ENCODE data around the gene TRMU. TPM values are rescaled to one million over a fixed set of nuclear protein-coding genes. Genes with fewer than 3 reads are reported as not detected.

The TRMU gene
- total RNA-seq, 2 experiments from 2014 or later, result 66.8 to 71.7 TPM

- peaks cover 2% of the 10 kb centered on the region for H3K27me3 Mint-ChIP-seq
- H3K36me3 Mint-ChIP-seq (ENCODE audit: low read depth), result no peaks in the 10 kb centered on the region
- no peak for DNase-seq
- no peak overlapping the region for H3K4me3 Mint-ChIP-seq
- POLR2A ChIA-PET, result no interaction called here
- no peaks in the 10 kb centered on the region for H3K4me1 Mint-ChIP-seq
- no peak overlapping the region for H3K27ac Mint-ChIP-seq
- no peaks in the 10 kb centered on the region for H3K9me3 Mint-ChIP-seq
- CTCF ChIA-PET, result no interaction called here
Measured at GRCh38 chr22:46364341-46365165, 29.0 kb downstream of the TRMU start.

DNA sequence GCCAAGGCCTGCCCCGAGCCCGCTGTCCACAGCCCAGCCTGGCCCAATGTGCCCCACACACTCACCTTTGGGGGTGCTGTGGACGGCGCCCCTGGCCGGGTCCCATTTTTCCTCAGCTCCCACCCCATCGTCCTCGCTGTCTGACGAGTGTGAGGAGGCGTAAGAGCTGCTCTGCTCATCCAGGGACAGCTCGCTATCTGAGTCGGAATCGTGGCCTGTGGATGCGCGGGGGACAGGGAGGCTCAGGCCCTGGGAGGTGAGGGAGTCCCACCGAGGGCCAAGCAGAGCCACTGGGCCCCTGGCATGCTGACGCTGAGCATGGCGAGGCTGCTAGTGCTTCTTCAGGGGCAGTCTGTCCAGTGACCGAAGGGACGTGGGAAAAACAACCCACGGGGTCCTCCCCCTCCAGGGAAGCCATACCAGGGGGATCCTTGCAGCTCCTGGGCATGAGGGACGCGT, 29.7 kb downstream of the TRMU start:
- CTCF ChIA-PET, result no interaction called here

GRCh38 chr22:46366327-46366731, 30.8 kb downstream of the TRMU start:
- no peaks in the 10 kb centered on the region for H3K36me3 Mint-ChIP-seq (ENCODE audit: low read depth)
- peaks cover 2% of the 10 kb centered on the region for H3K27me3 Mint-ChIP-seq
- H3K9me3 Mint-ChIP-seq, result no peaks in the 10 kb centered on the region
- H3K27ac Mint-ChIP-seq, result no peak overlapping the region
- CTCF ChIA-PET, result interaction anchor here (3.0 kb wide), 1 partner anchor 175 kb away, joined by 38 read pairs; no protein-coding TSS in a partner anchor
- no peak for DNase-seq
- H3K4me1 Mint-ChIP-seq, result peaks cover 13% of the 10 kb centered on the region
- POLR2A ChIA-PET, result no interaction called here
- H3K4me3 Mint-ChIP-seq, result no peak overlapping the region

More for the DNA sequence above, 29.7 kb downstream of the TRMU start:
- Mint-ChIP-seq H3K36me3 (ENCODE audit: low read depth) (no peaks in the 10 kb centered on the region), H3K4me1 (peaks cover 3% of the 10 kb centered on the region), H3K27ac (no peak overlapping the region), H3K9me3 (no peaks in the 10 kb centered on the region), H3K4me3 (no peak overlapping the region), H3K27me3 (peaks cover 2% of the 10 kb centered on the region)
- DNase-seq, result no peak
- POLR2A ChIA-PET, result no interaction called here

DNA sequence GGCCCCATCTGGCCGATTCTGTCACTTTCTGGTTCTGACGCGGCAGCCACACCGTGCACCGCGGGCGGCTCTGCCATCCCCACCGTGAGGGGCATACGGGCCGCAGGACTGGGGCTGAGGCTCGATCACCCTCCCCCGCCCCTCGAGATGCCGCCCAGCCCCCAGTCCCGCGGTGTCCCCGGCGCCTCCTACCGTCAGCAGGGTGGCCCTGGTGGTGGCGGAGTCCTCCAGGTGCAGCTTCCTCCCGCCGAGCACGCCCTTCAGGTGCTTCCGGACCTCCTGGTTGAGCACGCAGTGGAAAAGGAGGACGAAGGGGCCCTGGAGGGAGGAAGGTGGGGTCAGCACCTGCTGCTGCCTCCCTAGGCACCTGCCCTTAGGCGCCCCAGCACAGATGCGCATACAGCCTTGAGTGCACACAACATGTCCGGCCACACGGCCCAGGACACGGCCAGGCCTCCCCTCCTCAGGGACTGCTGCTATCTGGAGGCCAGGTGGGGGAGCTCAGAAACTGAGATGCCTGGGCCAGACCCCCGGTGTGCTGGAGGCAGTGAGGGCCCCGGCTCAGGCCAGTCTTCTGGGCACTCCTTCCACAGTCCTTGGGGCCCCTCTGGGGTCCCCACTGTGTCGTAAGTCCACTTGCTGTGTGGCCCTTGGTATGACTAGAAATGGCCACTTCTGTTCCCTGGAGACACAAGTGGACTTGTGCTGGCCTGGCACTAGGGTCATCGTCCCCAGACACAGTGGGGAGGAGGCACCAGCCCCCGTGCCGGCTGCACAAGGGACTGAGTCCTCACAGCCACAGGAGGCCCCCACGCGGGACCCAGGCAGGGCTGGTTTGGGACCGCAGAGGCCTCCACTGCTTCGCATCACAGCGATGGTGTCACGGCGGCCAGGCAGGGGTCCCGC, 31.5 kb downstream of the TRMU start:
- H3K27me3 Mint-ChIP-seq, result peaks cover 2% of the 10 kb centered on the region

DNA sequence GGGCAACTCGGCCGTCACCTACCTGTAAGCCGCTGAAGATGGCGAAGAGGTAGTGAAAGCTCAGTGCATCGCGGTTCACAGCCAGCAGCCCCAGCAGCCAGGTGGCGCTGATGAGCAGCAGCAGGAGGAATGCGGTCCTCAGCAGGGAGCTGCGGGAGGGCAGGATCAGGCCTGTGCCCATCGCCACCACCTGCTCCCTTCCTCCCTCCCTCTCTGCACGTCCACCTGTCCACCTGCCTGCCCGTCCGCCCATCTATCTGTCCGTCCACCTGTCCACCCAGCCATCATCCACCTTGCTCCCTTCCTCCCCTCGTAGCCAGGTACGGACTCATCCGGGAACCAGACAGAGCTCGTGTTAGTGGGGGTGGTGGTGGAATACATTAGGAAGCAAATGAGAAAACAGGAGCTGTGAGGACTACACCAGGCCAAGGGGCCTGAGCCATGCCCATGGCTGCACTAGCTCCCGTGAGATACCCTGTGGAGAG, 32.2 kb downstream of the TRMU start:
- H3K27ac Mint-ChIP-seq, result no peak overlapping the region
- peaks cover under 1% of the 10 kb centered on the region for H3K27me3 Mint-ChIP-seq
- no peak overlapping the region for H3K4me3 Mint-ChIP-seq
- H3K9me3 Mint-ChIP-seq, result no peaks in the 10 kb centered on the region
- DNase-seq, result peak; percentile 70
- CTCF ChIA-PET, result interaction anchor here (0.6 to 3.0 kb wide), 31 partner anchors 9 to 523 kb away, joined by 3 to 38 read pairs (median 4); partner anchors contain the start of gene TRMU
- H3K4me1 Mint-ChIP-seq, result peaks cover 18% of the 10 kb centered on the region
- no peaks in the 10 kb centered on the region for H3K36me3 Mint-ChIP-seq (ENCODE audit: low read depth)
- POLR2A ChIA-PET, result interaction anchor here (0.7 to 1.4 kb wide), 2 partner anchors 9 to 173 kb away, joined by 3 read pairs; no protein-coding TSS in a partner anchor

More for the DNA sequence above, 31.5 kb downstream of the TRMU start:
- Mint-ChIP-seq H3K4me3 (no peak overlapping the region), H3K9me3 (no peaks in the 10 kb centered on the region), H3K36me3 (ENCODE audit: low read depth) (no peaks in the 10 kb centered on the region), H3K27ac (no peak overlapping the region), H3K4me1 (peaks cover 16% of the 10 kb centered on the region)
- POLR2A ChIA-PET, result interaction anchor here (0.7 to 1.4 kb wide), 2 partner anchors 8 to 174 kb away, joined by 3 read pairs; no protein-coding TSS in a partner anchor
- CTCF ChIA-PET, result interaction anchor here (0.6 to 3.0 kb wide), 29 partner anchors 8 to 522 kb away, joined by 3 to 38 read pairs (median 4); partner anchors contain the start of gene TRMU
- no peak for DNase-seq

DNA sequence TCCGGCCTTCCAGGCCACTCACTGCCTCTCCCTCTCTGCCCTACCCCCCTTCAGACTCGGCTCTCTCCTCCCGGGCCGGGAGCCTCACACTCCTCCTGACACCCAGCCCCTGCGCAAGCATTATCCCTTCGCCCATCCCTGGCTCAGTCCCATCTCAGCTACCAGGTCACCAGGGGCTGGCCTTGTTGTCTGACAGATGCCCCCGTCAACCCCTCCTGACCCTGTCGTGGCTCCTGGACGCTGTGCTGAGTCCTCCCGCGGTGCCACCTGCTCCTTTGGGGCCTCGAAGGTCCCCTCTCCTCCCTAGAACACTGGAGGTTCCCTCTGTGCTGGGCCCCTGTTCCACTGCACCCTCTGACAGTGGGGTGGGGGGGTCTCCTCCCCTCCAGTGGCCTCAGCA, 32.9 kb downstream of the TRMU start:
- Mint-ChIP-seq H3K9me3 (no peaks in the 10 kb centered on the region), H3K27me3 (peaks cover 4% of the 10 kb centered on the region), H3K27ac (no peak overlapping the region), H3K4me3 (no peak overlapping the region), H3K4me1 (peaks cover 18% of the 10 kb centered on the region), H3K36me3 (ENCODE audit: low read depth) (no peaks in the 10 kb centered on the region)
- no peak for DNase-seq
- CTCF ChIA-PET, result interaction anchor here (0.9 to 3.0 kb wide), 16 partner anchors 13 to 246 kb away, joined by 3 to 38 read pairs (median 4); partner anchors contain the start of gene TRMU
- POLR2A ChIA-PET, result no interaction called here

GRCh38 chr22:46368871-46369715, 33.6 kb downstream of the TRMU start:
- Mint-ChIP-seq H3K4me1 (peaks cover 20% of the 10 kb centered on the region), H3K4me3 (no peak overlapping the region), H3K9me3 (no peaks in the 10 kb centered on the region), H3K36me3 (ENCODE audit: low read depth) (no peaks in the 10 kb centered on the region), H3K27me3 (peaks cover 9% of the 10 kb centered on the region), H3K27ac (no peak overlapping the region)
- POLR2A ChIA-PET, result no interaction called here
- CTCF ChIA-PET, result interaction anchor here (3.0 kb wide), 1 partner anchor 173 kb away, joined by 38 read pairs; no protein-coding TSS in a partner anchor
- no peak for DNase-seq

GRCh38 chr22:46369716-46370583, 34.4 kb downstream of the TRMU start:
- Mint-ChIP-seq H3K4me3 (no peak overlapping the region), H3K27ac (no peak overlapping the region), H3K4me1 (peaks cover 24% of the 10 kb centered on the region), H3K36me3 (ENCODE audit: low read depth) (no peaks in the 10 kb centered on the region), H3K27me3 (peaks cover 14% of the 10 kb centered on the region), H3K9me3 (no peaks in the 10 kb centered on the region)
- no peak for DNase-seq
- ChIA-PET CTCF (no interaction called here), POLR2A (no interaction called here)

- H3K27ac Mint-ChIP-seq, result no peak overlapping the region
- DNase-seq, result peak; percentile 40
- peaks cover 24% of the 10 kb centered on the region for H3K4me1 Mint-ChIP-seq
- ChIA-PET POLR2A (no interaction called here), CTCF (no interaction called here)
- H3K9me3 Mint-ChIP-seq, result peaks cover 3% of the 10 kb centered on the region
- peaks cover 18% of the 10 kb centered on the region for H3K27me3 Mint-ChIP-seq
- H3K36me3 Mint-ChIP-seq (ENCODE audit: low read depth), result no peaks in the 10 kb centered on the region
- H3K4me3 Mint-ChIP-seq, result no peak overlapping the region
Measured at GRCh38 chr22:46370584-46371291, 35.2 kb downstream of the TRMU start.

- no peak for DNase-seq
- Mint-ChIP-seq H3K9me3 (peaks cover 9% of the 10 kb centered on the region), H3K27ac (no peak overlapping the region), H3K4me1 (peaks cover 24% of the 10 kb centered on the region), H3K36me3 (ENCODE audit: low read depth) (no peaks in the 10 kb centered on the region), H3K4me3 (no peak overlapping the region), H3K27me3 (peaks cover 20% of the 10 kb centered on the region)
- ChIA-PET CTCF (no interaction called here), POLR2A (no interaction called here)
Measured at GRCh38 chr22:46371623-46372226, 36.2 kb downstream of the TRMU start.

- no peak overlapping the region for H3K27ac Mint-ChIP-seq
- H3K4me3 Mint-ChIP-seq, result no peak overlapping the region
- DNase-seq, result no peak
Measured at GRCh38 chr22:46372686-46373085, 37.2 kb downstream of the TRMU start.

More at GRCh38 chr22:46372686-46373085, 37.2 kb downstream of the TRMU start:
- Mint-ChIP-seq H3K9me3 (peaks cover 9% of the 10 kb centered on the region), H3K36me3 (ENCODE audit: low read depth) (no peaks in the 10 kb centered on the region), H3K27me3 (peaks cover 20% of the 10 kb centered on the region), H3K4me1 (peaks cover 24% of the 10 kb centered on the region)
- CTCF ChIA-PET, result no interaction called here
- POLR2A ChIA-PET, result no interaction called here
